Ascending aorta (tissue), 2 donors: Measurements from ENCODE around the gene FPR1. TPM values are rescaled to one million over a fixed set of nuclear protein-coding genes. Genes with fewer than 3 reads are reported as not detected.

Experiments used
- DNase-seq, 2 donors: peaks; one replicate each; pipeline ENCODE4 v3.0.0-alpha.2; 2019; ENCODE audit warnings: low spot score in 2 of 2
- H3K27ac ChIP-seq, 2 donors: fragments of 200-600 bp; sonication (generic); one replicate each; pipeline ENCODE4 v1.5.1; 2016 to 2017; ENCODE audit warnings: mild to moderate bottlenecking in 1 of 2
- H3K27me3 ChIP-seq: fragments of 200-600 bp; sonication (generic); one replicate; pipeline ENCODE4 v1.5.1; 2017
- H3K36me3 ChIP-seq, 2 donors: fragments of 200-600 bp; sonication (generic); one replicate each; pipeline ENCODE4 v1.5.1; 2016
- H3K4me1 ChIP-seq, 2 donors: fragments of 200-600 bp; sonication (generic); one replicate each; pipeline ENCODE4 v1.5.1; 2016 to 2017; ENCODE audit warnings: mild to moderate bottlenecking in 1 of 2
- H3K4me3 ChIP-seq, 2 donors: fragments of 200-600 bp; sonication (generic); one replicate each; pipeline ENCODE4 v1.5.1; 2016 to 2017; ENCODE audit warnings: mild to moderate bottlenecking in 1 of 2
- H3K9me3 ChIP-seq, 2 donors: fragments of 200-600 bp; sonication (generic); one replicate each; pipeline ENCODE4 v1.5.1; 2016
- CTCF ChIP-seq, 3 experiments: fragments of 200-600 bp in 2 of 3; fragments of 450-650 bp in 1 of 3; sonication (generic) in 2 of 3; IDR thresholded peaks; one replicate each; pipeline ENCODE4 v1.5.1; 2016 to 2019; ENCODE audit warnings: antibody characterized with exemption in 3 of 3, mild to moderate bottlenecking in 1 of 3, moderate library complexity in 1 of 3
- intact Hi-C: fragments of 100-400 bp; cut with DNase I; formaldehyde crosslinking; loops from one replicate; pipeline ENCODE4 v1.15.1; 2023
- total RNA-seq: library from RNA; depleted of rRNA; stranded (reverse); fragments of >200 nt; gene quantifications from one replicate; pipeline ENCODE4 v1.1.0, GENCODE V29; 2016

Gene FPR1
- total RNA-seq, 1 donor from 2014 or later = 7.9 TPM

- Histone ChIP-seq H3K36me3 (no peaks in the 10 kb centered on the region), H3K27me3 (no peaks in the 10 kb centered on the region), H3K27ac (no peak overlapping the region), H3K9me3 (no peaks in the 10 kb centered on the region), H3K4me3 (no peak overlapping the region), H3K4me1 (no peaks in the 10 kb centered on the region)
- TF ChIP-seq CTCF (IDR thresholded peaks at IDR 0.05) = no peak
- peak in 1 of 2 donors; percentile 48 for DNase-seq
- intact Hi-C loops = no loop called here
Measured at GRCh38 chr19:51754109-51754508, 2.4 kb upstream of the FPR1 start.

DNA sequence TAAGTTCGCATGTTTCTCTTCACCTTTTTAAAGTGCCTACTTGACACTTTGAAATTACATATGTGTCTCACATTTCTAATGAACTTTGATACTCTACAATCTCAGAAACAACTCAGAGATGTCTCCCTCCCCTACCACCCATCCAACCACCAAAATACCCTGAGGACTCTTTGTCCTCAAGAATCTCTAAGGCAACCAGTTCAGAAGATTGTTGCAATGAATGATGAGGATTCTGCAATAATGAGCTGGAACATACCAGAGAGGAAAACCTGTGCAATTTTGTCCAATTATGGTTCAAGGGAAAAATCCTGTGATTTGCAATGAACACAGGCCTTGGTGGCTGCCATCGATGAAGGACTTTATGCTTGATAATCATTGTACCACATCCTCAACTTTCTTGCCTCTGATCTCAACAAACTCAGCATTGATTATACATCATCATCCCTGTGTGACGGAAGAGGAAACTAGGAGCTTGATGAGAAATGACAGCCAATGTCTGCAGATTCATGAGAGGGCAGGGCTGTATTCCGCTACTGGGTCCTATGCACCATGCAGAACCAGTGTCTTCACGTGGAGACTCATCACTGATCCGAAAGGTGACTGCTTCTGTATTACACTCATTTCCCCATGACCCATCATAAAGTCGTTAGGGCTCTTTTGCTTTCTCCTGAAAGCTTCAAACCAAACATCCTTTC lies 1.1 kb downstream of the FPR1 start:
- intact Hi-C loops = no loop called here
- no peak for TF ChIP-seq CTCF (IDR thresholded peaks at IDR 0.05)
- Histone ChIP-seq H3K36me3 (no peaks in the 10 kb centered on the region), H3K4me3 (peak overlapping the region in 1 of 2 donors; percentile 30), H3K27ac (no peak overlapping the region), H3K27me3 (no peaks in the 10 kb centered on the region), H3K4me1 (no peaks in the 10 kb centered on the region), H3K9me3 (no peaks in the 10 kb centered on the region)
- no peak for DNase-seq

- H3K27ac ChIP-seq = no peak overlapping the region
- H3K36me3 ChIP-seq = no peaks in the 10 kb centered on the region
- TF ChIP-seq CTCF (IDR thresholded peaks at IDR 0.05) = no peak
- H3K9me3 ChIP-seq = no peaks in the 10 kb centered on the region
- DNase-seq = no peak
- no peaks in the 10 kb centered on the region for H3K4me1 ChIP-seq
- H3K4me3 ChIP-seq = no peak overlapping the region
- no peaks in the 10 kb centered on the region for H3K27me3 ChIP-seq
- intact Hi-C loops = no loop called here
Measured at GRCh38 chr19:51749979-51750378, 1.7 kb downstream of the FPR1 start.

- DNase-seq = no peak
- no peak for TF ChIP-seq CTCF (IDR thresholded peaks at IDR 0.05)
- no peaks in the 10 kb centered on the region for H3K4me1 ChIP-seq
- H3K4me3 ChIP-seq = no peak overlapping the region
- intact Hi-C loops = no loop called here
- H3K27me3 ChIP-seq = no peaks in the 10 kb centered on the region
- no peaks in the 10 kb centered on the region for H3K9me3 ChIP-seq
- no peak overlapping the region for H3K27ac ChIP-seq
- no peaks in the 10 kb centered on the region for H3K36me3 ChIP-seq
Measured at GRCh38 chr19:51746731-51747130, 4.9 kb downstream of the FPR1 start.

GRCh38 chr19:51743405-51743804 lies 8.3 kb downstream of the FPR1 start:
- no peak for DNase-seq
- H3K4me3 ChIP-seq = no peak overlapping the region
- no peaks in the 10 kb centered on the region for H3K27me3 ChIP-seq
- no peaks in the 10 kb centered on the region for H3K36me3 ChIP-seq
- intact Hi-C loops = no loop called here
- TF ChIP-seq CTCF (IDR thresholded peaks at IDR 0.05) = no peak
- H3K9me3 ChIP-seq = no peaks in the 10 kb centered on the region
- no peaks in the 10 kb centered on the region for H3K4me1 ChIP-seq
- no peak overlapping the region for H3K27ac ChIP-seq

DNA sequence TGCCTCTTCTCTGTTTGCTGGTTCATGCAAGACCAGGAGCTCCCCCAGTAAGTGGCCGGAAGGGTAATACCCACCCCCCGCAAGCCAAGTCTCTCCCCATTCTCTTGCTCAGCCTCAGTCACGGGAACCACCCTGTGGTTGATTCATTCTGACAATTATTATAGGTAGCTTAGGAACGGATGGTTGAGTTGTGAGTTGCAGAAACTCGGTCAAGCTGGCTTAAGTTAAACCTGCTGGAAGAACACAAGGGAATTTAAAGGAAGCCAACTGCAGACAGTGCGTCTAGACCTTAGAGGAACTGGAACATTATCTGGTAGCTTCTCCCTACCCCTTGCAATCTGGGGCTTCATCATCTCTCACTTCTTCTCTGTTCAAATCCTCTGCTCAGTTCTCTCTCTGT lies 8.9 kb downstream of the FPR1 start:
- Histone ChIP-seq H3K9me3 (no peaks in the 10 kb centered on the region), H3K4me3 (no peak overlapping the region), H3K27me3 (no peaks in the 10 kb centered on the region), H3K27ac (no peak overlapping the region), H3K4me1 (no peaks in the 10 kb centered on the region), H3K36me3 (no peaks in the 10 kb centered on the region)
- intact Hi-C loops = no loop called here
- TF ChIP-seq CTCF (IDR thresholded peaks at IDR 0.05) = no peak
- DNase-seq = no peak
